Ectodermal cell (in vitro differentiated cells): Measurements from ENCODE around the gene BIN1.

Source experiments
- H3K27ac ChIP-seq: 2 replicates; pipeline ENCODE4 v1.7.0; 2013; ENCODE audit warnings: mild to moderate bottlenecking, low read depth, low read length; ENCODE audit not compliant: insufficient read depth, poor library complexity, severe bottlenecking
- H3K27me3 ChIP-seq: 2 replicates; pipeline ENCODE4 v1.7.0; 2013; ENCODE audit warnings: mild to moderate bottlenecking, low read length; ENCODE audit not compliant: insufficient read depth, control insufficient read depth, poor library complexity, severe bottlenecking
- H3K36me3 ChIP-seq: one replicate; pipeline ENCODE4 v1.7.0; 2013; ENCODE audit warnings: low read length; ENCODE audit not compliant: control insufficient read depth, insufficient read depth
- H3K4me1 ChIP-seq: one replicate; pipeline ENCODE4 v1.7.0; 2013; ENCODE audit warnings: low read length; ENCODE audit not compliant: control insufficient read depth, insufficient read depth
- H3K4me3 ChIP-seq: 2 replicates; pipeline ENCODE4 v1.7.0; 2013; ENCODE audit warnings: low read depth, low read length, control low read depth; ENCODE audit not compliant: insufficient read depth
- H3K9me3 ChIP-seq: 2 replicates; pipeline ENCODE4 v1.7.0; 2013; ENCODE audit warnings: mild to moderate bottlenecking, low read length, moderate library complexity; ENCODE audit not compliant: control insufficient read depth
- WGBS, 2 experiments: methylation state at CpG; one replicate each; pipeline ENCODE4 v1.1.7; 2013; ENCODE audit warnings: missing lambda C conversion rate in 2 of 2; 5-methylcytosine and 5-hydroxymethylcytosine counted together

The BIN1 gene

GRCh38 chr2:127000194-127000593, 106.8 kb downstream of the BIN1 start:
- H3K9me3 ChIP-seq, result no peaks in the 10 kb centered on the region
- no peaks in the 10 kb centered on the region for H3K27me3 ChIP-seq
- H3K27ac ChIP-seq, result no peak overlapping the region
- H3K36me3 ChIP-seq, result no peaks in the 10 kb centered on the region
- WGBS, 2 experiments, result 73 to 79% methylated on average over 3 of the region's 3 CpGs
- H3K4me3 ChIP-seq, result no peak overlapping the region
- no peaks in the 10 kb centered on the region for H3K4me1 ChIP-seq

DNA sequence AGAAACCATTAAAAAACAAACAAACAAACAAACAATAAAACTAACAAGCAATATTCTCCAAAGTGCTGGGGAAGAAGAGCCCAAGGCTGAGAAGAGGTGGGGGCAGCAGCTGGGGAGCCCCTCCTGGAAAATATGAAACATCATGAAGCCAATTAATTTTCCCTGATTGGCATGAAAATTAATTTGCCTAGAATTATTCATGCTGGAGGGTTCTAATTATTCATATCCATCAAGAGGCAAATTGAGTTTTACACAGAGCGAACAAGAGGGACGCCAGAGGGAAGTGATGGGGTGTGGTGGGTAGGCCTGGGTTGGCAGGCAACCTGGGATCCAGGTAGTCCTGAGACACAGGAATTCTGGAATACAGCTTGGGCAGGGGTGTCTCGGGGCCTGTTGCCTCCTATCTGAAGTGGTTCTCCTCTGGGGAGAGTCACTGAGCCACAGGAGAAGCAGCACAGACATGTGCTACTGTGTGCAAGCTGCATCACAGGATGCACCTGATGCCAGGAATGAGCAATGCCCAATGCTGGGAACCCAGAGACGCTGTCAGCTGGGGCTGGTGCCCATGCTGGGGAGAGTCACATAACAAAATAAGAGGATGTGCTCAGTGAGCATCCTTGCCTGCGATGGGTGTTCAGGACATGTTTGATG, 107.7 kb downstream of the BIN1 start:
- Histone ChIP-seq H3K4me3 (no peak overlapping the region), H3K36me3 (no peaks in the 10 kb centered on the region), H3K4me1 (no peaks in the 10 kb centered on the region), H3K9me3 (no peaks in the 10 kb centered on the region), H3K27ac (no peak overlapping the region), H3K27me3 (no peaks in the 10 kb centered on the region)
- WGBS, 2 experiments, result 84 to 87% methylated on average over 5 of the region's 5 CpGs

GRCh38 chr2:126998486-126998885, 108.5 kb downstream of the BIN1 start:
- Histone ChIP-seq H3K4me3 (no peak overlapping the region), H3K27me3 (no peaks in the 10 kb centered on the region), H3K27ac (no peak overlapping the region), H3K9me3 (no peaks in the 10 kb centered on the region), H3K4me1 (no peaks in the 10 kb centered on the region), H3K36me3 (no peaks in the 10 kb centered on the region)
